Left colon (tissue), 2 donors: ENCODE data around the gene NF1. TPM values are rescaled to one million over a fixed set of nuclear protein-coding genes. Genes with fewer than 3 reads are reported as not detected.
"Not testable (repeated sequence)": the region's sequence is repeated elsewhere in the genome, so short reads cannot be mapped to it uniquely, and the experiment has no call there.

ENCODE experiments used
- ATAC-seq: fragments of 200-7000 bp; cut with Tn5 transposase; one replicate; pipeline ENCODE4 v1.9.1; 2020; ENCODE audit warnings: mild to moderate bottlenecking, moderate library complexity
- DNase-seq, 2 donors: peaks; one replicate each; pipeline ENCODE4 v3.0.0-alpha.2; 2020
- intact Hi-C, 2 donors: fragments of 100-400 bp; cut with DNase I in 1 of 2; cut with micrococcal nuclease in 1 of 2; formaldehyde crosslinking; loops; one replicate each; pipeline versions ENCODE4 v1.11.2 to v1.14.0; 2022; cut with DNase I, micrococcal nuclease
- total RNA-seq, 2 donors: library from RNA; stranded (reverse); fragmentation: NEBNext Ultra II Directional; extraction: Animal tissue kit (Norgen Biotek cat#: 25700); gene quantifications; one replicate each; pipeline ENCODE4 v1.2.1, GENCODE V29; 2021
- donor health status: DM: no; HTN: no; CAD: no.
- donor health status: DM: yes; HTN: yes; CAD: no.

Gene NF1
- total RNA-seq, 2 donors from 2014 or later = 48.9 to 61.4 TPM

GRCh38 chr17:31345191-31345747 lies 250.5 kb downstream of the NF1 start:
- intact Hi-C loops, DNase-seq, ATAC-seq: not testable (repeated sequence)

- intact Hi-C loops = no loop called here
- no peak for DNase-seq
- ATAC-seq = no peak
Observed at GRCh38 chr17:31349454-31349853, 254.7 kb downstream of the NF1 start.

GRCh38 chr17:31355935-31356334 lies 261.2 kb downstream of the NF1 start:
- ATAC-seq = no peak
- intact Hi-C loops = no loop called here
- no peak for DNase-seq

- no peak for ATAC-seq
- no peak for DNase-seq
- intact Hi-C loops = no loop called here
Observed at GRCh38 chr17:31357091-31357490, 262.3 kb downstream of the NF1 start.

- ATAC-seq (no peak), DNase-seq (no peak)
- intact Hi-C loops = no loop called here
Observed at GRCh38 chr17:31357839-31358394, 263.1 kb downstream of the NF1 start.

GRCh38 chr17:31364012-31364411 lies 269.2 kb downstream of the NF1 start:
- ATAC-seq (no peak), DNase-seq (no peak)
- intact Hi-C loops = no loop called here

GRCh38 chr17:31366088-31366487 lies 271.3 kb downstream of the NF1 start:
- intact Hi-C loops = no loop called here

GRCh38 chr17:31369266-31369665 lies 274.5 kb downstream of the NF1 start:
- DNase-seq (no peak), ATAC-seq (no peak)
- intact Hi-C loops = no loop called here

More at GRCh38 chr17:31366088-31366487, 271.3 kb downstream of the NF1 start:
- ATAC-seq (no peak), DNase-seq (no peak)

GRCh38 chr17:31371511-31372097 lies 276.8 kb downstream of the NF1 start:
- intact Hi-C loops = no loop called here
- DNase-seq (no peak), ATAC-seq (no peak)

- intact Hi-C loops = no loop called here
- ATAC-seq (peak; percentile 80), DNase-seq (no peak)
Observed at GRCh38 chr17:31373150-31374093, 278.6 kb downstream of the NF1 start.

- DNase-seq (no peak), ATAC-seq (no peak)
- intact Hi-C loops = no loop called here
Observed at GRCh38 chr17:31374094-31374447, 279.3 kb downstream of the NF1 start.

GRCh38 chr17:31374503-31374902 lies 279.7 kb downstream of the NF1 start:
- no peak for ATAC-seq
- intact Hi-C loops = no loop called here
- no peak for DNase-seq

GRCh38 chr17:31378638-31379037 lies 283.9 kb downstream of the NF1 start:
- intact Hi-C loops = no loop called here
- ATAC-seq (no peak), DNase-seq (no peak)

- intact Hi-C loops = no loop called here
- ATAC-seq (no peak), DNase-seq (no peak)
Observed at GRCh38 chr17:31379597-31380205, 284.9 kb downstream of the NF1 start.

- DNase-seq = no peak
- intact Hi-C loops = no loop called here
- no peak for ATAC-seq
Observed at GRCh38 chr17:31381165-31381668, 286.4 kb downstream of the NF1 start.

- not testable (repeated sequence) for ATAC-seq
Observed at GRCh38 chr17:31382668-31383275, 288.0 kb downstream of the NF1 start.

GRCh38 chr17:31383488-31383887 lies 288.7 kb downstream of the NF1 start:
- ATAC-seq, DNase-seq, intact Hi-C loops: not testable (repeated sequence)

More at GRCh38 chr17:31382668-31383275, 288.0 kb downstream of the NF1 start:
- DNase-seq, intact Hi-C loops: not testable (repeated sequence)

GRCh38 chr17:31385428-31386285 lies 290.9 kb downstream of the NF1 start:
- DNase-seq = no peak
- ATAC-seq = no peak
- intact Hi-C loops = no loop called here
